GM19463 (cell line): ENCODE measurements around the gene KMT2E.
"Not testable (repeated sequence)": the region's sequence is repeated elsewhere in the genome, so short reads cannot be mapped to it uniquely, and the experiment has no call there.

Experiments
- ATAC-seq: cut with Tn5 transposase; IDR thresholded peaks from one replicate; pipeline ENCODE4 v1.9.1; 2021; ENCODE audit warnings: mild to moderate bottlenecking, moderate library complexity; ENCODE audit not compliant: unreplicated experiment

Gene KMT2E

DNA sequence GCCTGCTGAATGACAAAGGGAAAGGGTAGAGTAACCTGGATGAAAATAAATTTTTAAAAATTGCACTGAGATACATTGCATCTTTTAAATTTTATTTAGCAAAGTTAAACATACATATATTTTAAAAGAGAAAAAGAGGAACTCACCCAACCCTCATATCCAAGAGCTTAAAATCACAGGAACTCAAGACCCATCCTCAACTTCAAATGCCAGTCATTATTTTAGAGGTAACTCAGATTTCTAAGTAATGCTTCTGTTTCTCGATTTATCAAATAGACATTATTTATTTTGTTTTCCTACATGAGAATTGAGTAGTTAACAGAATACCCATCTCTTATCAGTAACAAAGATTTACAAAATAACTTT is 32.4 kb upstream of the KMT2E start:
- ATAC-seq: no peak

DNA sequence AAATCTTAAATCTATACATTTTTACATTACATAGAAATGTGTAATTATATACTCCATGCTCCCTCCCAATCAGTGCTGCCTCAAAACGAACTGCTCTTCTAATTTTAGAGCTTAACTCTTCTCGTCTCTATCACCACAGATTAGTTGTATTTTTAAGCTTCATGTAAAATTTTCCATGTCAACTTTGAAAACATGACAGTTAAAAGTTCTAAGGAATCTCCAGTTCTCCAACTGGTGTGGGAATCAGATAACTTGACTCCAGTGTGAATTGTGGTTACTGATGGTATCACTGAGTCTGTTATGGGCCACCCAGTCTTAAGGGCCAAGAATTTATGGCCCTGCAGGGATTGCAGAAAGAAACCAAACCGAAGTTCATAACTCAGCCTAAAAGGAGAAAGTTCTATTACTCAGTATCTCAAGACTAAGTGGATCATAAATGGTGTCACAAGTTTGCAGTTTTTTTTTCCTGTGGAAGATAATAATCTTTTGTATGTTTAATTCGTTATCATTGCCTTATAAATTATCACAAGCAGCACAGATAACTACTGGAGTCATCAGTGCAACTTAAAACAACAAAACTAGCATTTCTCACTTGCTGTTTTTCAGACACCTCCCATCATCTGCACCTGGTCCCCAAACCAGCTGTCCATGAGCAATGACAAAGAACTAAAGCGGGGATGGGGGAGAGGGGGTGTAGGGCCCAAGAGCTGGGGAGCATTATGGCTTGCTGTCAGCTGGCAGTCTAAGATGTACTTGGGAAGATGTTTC is 31.5 kb upstream of the KMT2E start:
- ATAC-seq: no peak

DNA sequence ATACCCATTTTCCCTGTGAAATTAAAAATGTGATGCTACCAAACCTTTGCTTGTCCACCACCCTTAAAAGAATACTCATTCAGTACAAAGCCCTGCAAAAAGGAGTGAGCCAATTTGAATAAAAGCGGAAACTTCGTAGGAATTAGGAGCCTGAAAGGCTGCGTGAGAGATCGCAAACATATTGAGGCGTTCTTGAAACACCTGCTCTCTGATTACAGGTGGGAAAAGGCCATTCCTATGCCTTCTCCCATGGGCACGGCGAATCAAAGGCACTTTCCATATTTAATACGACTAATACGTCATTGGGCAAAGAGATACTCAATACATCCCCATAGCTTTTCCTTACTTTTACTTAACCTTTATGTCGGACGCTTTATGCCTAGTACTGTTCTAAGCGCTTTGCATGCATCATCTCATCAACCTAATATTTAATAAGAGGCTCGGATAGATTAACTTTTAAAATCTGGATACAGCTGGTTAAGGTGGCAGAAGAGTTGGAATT is 30.9 kb upstream of the KMT2E start:
- ATAC-seq: no peak

DNA sequence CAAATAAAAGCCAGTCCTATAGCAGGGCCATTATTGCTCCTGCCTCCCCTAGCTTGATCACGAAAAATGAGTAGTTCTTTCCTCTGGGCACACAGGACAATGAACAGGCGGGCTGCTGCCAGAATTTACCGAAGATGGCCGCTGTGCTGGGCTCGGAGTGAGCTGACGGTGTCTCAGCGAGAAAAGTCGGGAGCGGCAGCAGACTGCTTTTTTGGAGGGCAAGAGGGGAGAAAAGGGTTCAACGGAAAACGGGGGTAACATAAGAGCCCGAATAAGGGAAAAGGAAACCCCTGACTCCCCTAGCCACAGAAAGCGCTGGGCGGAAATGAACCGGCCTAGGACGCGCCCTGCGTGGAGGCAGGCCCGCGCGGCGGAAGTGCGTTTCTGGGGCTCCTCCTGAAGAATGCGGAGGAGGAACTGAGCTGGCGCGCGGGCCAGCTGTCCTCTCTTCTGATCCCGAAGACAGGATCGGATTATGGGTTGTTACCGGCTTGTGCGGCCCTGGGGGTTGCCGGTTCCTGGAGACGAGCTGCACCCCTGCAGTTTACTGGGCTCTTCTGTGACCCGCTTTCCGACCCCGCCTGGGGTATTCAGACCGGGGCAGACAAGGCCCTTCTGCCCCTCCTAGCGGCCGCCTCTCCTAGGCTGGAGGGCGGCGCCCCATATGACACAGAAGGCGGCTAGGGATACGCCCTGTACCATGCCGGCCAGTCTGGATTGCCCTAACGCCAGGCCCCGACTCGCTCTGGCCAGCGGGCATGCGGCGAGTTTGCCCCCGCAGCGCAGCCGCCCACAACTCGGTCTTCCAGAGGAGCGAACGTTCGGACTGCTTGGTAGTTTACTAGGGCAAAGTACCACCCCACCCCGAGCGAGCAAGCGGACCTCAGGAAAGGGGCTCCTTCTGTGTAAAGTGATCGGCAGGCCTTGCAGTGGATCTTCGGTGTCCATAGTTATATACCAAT is 30.1 kb upstream of the KMT2E start:
- ATAC-seq: peak; percentile 94

- no peak for ATAC-seq
Observed at GRCh38 chr7:104984585-104985258, 29.3 kb upstream of the KMT2E start.

DNA sequence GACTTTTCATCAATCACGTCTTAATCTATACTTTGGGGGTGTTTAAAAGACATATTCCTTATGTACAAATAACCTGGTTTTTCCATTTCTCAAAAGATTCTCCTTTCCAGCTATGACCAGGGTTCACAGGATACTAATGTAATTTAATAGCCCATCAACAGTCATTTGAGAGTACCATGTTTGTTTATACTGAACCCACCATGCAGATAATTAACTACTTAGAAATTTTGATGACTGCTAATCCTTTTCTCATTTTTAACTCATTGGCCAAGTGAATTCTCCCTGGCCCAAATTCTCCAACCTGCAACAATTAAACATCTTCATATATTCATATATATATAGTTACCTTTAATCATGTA is 28.8 kb upstream of the KMT2E start:
- ATAC-seq: no peak

DNA sequence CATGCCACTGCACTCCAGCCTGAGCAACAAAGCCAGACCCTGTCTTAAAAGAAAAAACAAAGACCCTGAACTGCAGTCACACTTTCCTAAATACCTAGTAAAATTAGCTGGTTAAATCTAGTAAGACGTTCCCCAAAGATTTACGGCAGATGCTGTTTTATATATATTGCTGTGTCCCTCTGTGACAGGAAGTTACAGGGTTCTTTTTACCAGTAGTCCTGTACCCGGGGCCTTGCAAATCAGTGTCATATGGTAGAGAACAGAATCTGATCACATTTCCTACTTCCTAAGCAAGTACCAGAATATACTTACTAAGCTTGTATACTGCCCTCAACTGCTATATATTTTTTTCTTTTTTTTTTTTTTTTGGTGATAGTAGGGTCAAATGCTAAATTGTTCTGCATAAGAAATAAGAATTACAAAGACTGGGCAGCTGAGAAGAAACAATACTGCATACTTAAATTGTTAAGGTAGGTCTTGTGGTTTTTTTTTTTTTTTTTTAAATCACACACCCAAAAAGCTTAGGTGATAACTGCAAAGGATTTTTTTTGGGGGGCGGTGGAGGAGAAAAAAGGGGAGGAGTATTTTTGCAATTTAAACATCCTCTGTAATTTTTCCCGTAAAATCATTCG is 27.3 kb upstream of the KMT2E start:
- ATAC-seq: no peak

DNA sequence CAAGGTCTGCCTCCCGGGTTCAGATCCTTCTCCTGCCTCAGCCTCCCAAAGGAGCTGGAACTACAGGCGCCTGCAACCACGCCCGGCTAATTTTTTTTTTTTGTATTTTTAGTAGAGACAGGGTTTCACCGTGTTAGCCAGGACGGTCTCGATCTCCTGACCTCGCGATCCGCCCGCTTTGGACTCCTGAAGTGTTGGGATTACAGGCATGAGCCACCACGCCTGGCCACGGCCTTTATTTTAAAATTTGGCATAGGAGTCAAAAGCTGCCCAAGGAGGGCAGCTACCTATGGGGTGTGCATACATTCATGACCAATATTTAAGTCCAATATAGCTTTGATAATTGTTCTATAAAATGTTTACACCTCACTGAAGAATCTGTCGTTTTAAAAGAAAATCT is 26.6 kb upstream of the KMT2E start:
- ATAC-seq: not testable (repeated sequence)

- ATAC-seq: no peak
Observed at GRCh38 chr7:104990983-104991382, 23.0 kb upstream of the KMT2E start.

DNA sequence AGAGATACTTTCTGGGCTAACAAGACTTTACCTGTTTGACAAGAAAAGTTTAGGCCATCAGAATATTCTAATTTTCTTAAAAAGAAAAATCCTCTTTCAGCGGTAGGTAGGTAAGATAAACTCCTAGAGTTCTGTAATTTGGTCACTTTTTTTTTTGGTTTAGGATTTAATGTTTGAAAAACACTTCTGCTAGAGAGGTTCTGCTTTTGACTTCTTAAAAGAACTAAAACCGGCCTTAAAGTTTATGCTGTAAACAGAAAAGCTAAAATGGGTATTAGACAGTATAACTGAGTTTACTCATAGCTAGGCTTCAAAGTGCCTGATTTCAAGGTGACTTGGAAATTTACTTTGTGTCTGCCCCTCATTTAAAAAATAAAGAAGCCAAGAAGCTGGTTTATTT is 21.7 kb upstream of the KMT2E start:
- no peak for ATAC-seq

GRCh38 chr7:104993217-104993862 is 20.7 kb upstream of the KMT2E start:
- ATAC-seq: no peak

GRCh38 chr7:104998040-104998752 is 15.8 kb upstream of the KMT2E start:
- no peak for ATAC-seq

GRCh38 chr7:105000200-105000599 is 13.8 kb upstream of the KMT2E start:
- ATAC-seq: no peak

GRCh38 chr7:105000927-105001336 is 13.1 kb upstream of the KMT2E start:
- ATAC-seq: no peak

- ATAC-seq: no peak
Observed at GRCh38 chr7:105001652-105002184, 12.3 kb upstream of the KMT2E start.

DNA sequence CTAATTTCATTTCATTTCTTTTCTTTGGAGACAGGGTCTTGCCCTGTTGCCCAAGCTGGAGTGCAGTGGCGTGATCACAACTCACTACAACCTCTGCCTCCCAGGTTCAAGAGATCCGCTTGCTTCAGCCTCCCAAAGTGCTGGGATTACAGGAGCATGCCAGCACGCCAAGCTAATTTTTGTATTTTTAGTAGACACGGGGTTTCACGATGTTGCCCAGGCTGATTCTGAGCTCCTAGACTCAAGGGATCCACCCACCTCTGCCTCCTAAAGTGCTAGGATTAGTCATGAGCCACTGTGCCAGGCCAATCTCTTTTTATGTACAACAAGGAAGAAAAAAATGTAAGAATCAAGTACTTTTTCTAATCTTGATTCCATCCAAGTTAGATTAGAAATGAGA is 10.7 kb upstream of the KMT2E start:
- no peak for ATAC-seq

DNA sequence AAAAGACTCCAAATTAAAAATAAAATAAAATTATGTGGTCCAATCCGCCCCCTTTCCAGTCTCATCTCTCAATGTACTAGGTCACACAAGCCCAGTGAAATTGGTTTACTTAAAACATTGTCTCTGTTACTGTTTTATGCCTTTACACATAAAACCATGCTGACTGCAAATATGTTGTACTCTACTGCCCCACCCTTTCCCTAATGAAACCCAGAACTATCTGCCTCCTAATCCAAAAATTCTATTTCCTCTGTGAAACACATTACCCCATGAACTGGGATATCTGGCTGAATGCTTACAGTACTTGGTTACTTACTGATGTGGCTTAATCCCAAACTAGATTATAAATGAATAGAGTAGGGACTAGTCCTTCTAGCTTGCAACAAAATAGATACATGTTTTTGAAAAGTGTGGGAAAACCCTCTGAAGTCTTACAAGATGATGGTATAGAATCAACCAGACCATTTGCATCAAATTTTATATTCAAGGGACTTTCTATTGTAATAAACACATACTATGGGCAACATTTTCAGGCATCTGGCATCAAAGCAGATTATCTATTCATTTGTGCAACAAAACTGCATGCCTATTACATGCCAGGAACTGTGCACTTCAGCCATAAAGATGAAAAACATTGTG is 10.0 kb upstream of the KMT2E start:
- ATAC-seq: no peak

GRCh38 chr7:105005006-105005405 is 9.0 kb upstream of the KMT2E start:
- not testable (repeated sequence) for ATAC-seq

DNA sequence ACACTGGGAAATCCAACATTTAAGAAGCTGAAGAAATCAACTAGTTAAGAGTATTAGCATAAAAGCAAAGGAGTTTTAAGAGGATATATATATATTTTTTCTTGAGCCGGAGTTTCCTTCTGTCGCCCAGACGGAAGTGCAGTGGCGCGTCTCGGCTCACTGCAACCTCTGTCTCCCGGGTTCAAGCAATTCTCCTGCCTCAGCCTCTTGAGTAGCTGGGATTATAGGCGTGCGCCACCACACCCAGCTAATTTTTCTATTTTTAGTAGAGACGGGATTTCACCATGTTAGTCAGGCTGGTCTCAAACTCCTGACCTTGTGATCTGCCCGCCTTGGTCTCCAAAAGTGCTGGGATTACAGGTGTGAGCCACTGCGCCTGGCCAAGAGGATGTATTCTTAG is 8.5 kb upstream of the KMT2E start:
- not testable (repeated sequence) for ATAC-seq
